ENCODE measurements around the gene PDAP1.
A peak's percentile ranks its signal among the peaks of the same experiment; 100 is the strongest.

PDAP1 gene

GRCh38 chr7:99408379-99409191 is at the start of gene PDAP1, which contains the start of gene BUD31:
Gene PDAP1, minus strand, starts transcription at chr7:99408597. Its CDS starts 49 bp downstream, at chr7:99408548.
Gene BUD31, plus strand, starts transcription at chr7:99408969. Its CDS starts 2,124 bp downstream, at chr7:99411093.
- Histone ChIP-seq H3K9ac (peak within 1 kb of the TSS; percentile 97), H3K27me3 (no peaks in the 10 kb centered on the region), H3K36me3 (peaks cover 62% of the 10 kb centered on the region), H3K27ac (peak within 1 kb of the TSS; percentile 98), H3K4me2 (peak within 1 kb of the TSS; percentile 91), H4K20me1 (peaks cover 70% of the 10 kb centered on the region), H3K9me3 (no peaks in the 10 kb centered on the region), H3K4me1 (peaks cover 36% of the 10 kb centered on the region), H3K4me3 (peak within 1 kb of the TSS; percentile 93)
- TF ChIP-seq Cebpa-rat (IDR thresholded peaks at IDR 0.05) = peak; percentile 100

DNA sequence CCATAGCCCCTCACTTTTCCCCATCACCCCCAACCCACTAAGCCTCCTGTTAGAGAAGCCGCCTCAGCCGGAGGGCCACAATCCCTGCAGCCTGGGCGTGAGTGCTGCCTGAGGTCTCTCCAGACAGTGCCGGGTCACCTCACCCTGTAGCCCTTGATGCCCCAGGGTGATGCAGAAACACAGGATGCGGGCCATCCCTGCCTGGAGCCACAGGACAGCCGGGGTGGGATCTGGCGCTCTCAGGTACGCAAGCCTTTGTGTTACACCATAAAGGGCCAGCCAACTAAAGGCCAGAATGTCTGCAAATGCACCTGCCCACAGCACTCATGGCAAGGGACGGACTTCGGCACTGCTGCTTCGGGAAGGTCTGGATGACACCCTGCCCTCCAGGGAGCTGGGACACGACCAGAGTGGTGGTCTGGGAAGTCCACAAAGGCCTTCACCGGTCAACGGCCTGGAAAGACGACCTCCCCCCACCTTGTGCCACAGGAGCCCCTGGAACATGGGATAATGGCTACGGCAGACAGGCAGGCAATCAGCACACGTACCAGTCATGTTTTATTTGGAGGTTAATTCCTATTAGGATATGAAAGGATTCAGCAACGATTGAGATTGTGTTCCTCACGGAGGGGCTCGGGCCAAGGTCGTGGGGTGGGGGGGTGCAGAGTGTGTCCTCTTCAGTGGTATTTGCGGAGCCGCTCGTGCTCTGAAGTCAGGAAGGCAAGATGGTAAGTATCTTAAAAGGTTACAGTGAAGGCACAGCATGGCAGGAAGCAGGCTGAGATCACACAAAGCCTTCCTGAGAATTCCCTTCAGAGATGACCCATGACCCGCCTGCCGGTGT is 49.5 kb upstream of the PDAP1 start:
- Histone ChIP-seq H3K4me3 (no peak overlapping the region), H3K4me2 (no peak overlapping the region), H3K36me3 (peaks cover 100% of the 10 kb centered on the region), H3K9me3 (no peaks in the 10 kb centered on the region), H3K9ac (peak overlapping the region; percentile 45; the same call in 1 of the 2 replicates), H4K20me1 (peaks cover 100% of the 10 kb centered on the region), H3K4me1 (peaks cover 13% of the 10 kb centered on the region), H3K27me3 (no peaks in the 10 kb centered on the region), H3K27ac (no peak overlapping the region)
- no peak for TF ChIP-seq Cebpa-rat (IDR thresholded peaks at IDR 0.05)

GRCh38 chr7:99457050-99457649 is 48.8 kb upstream of the PDAP1 start:
- Histone ChIP-seq H3K27ac (no peak overlapping the region), H3K9ac (no peak overlapping the region), H3K4me2 (no peak overlapping the region), H3K9me3 (no peaks in the 10 kb centered on the region), H4K20me1 (peaks cover 100% of the 10 kb centered on the region), H3K36me3 (peaks cover 100% of the 10 kb centered on the region), H3K27me3 (no peaks in the 10 kb centered on the region), H3K4me1 (peaks cover 13% of the 10 kb centered on the region), H3K4me3 (no peak overlapping the region)
- no peak for TF ChIP-seq Cebpa-rat (IDR thresholded peaks at IDR 0.05)

DNA sequence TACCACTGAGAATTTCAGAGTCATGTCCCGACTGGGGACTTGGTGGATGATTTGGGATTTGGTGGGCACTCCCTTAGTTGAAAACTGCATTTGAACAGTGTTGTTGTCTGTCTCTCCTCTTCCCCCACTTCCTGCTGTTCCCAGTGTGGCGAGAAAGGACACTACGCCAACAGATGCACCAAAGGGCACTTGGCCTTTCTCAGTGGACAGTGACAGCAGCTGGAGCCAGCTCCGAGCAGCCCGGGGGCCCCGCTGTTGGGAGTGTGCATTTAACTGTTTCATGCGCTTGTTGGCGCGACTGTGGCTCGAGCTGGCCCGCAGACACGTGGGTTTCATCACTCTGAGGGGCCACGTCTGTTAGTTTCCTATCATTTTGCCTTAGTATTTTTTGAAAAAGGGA is 47.9 kb upstream of the PDAP1 start:
- no peak overlapping the region for H3K4me2 ChIP-seq
- no peaks in the 10 kb centered on the region for H3K9me3 ChIP-seq
- H3K9ac ChIP-seq = no peak overlapping the region
- no peak overlapping the region for H3K4me3 ChIP-seq
- no peak overlapping the region for H3K27ac ChIP-seq
- peaks cover 100% of the 10 kb centered on the region for H4K20me1 ChIP-seq
- no peak for TF ChIP-seq Cebpa-rat (IDR thresholded peaks at IDR 0.05)
- no peaks in the 10 kb centered on the region for H3K27me3 ChIP-seq
- H3K36me3 ChIP-seq = peaks cover 100% of the 10 kb centered on the region
- peaks cover 8% of the 10 kb centered on the region for H3K4me1 ChIP-seq

- Histone ChIP-seq H3K9me3 (no peaks in the 10 kb centered on the region), H4K20me1 (peaks cover 100% of the 10 kb centered on the region), H3K4me3 (no peak overlapping the region), H3K4me2 (no peak overlapping the region), H3K36me3 (peaks cover 100% of the 10 kb centered on the region), H3K9ac (no peak overlapping the region), H3K27me3 (no peaks in the 10 kb centered on the region), H3K4me1 (peaks cover 6% of the 10 kb centered on the region), H3K27ac (no peak overlapping the region)
- no peak for TF ChIP-seq Cebpa-rat (IDR thresholded peaks at IDR 0.05)
Measured at GRCh38 chr7:99455874-99456273, 47.5 kb upstream of the PDAP1 start.

- Histone ChIP-seq H4K20me1 (peaks cover 100% of the 10 kb centered on the region), H3K4me1 (no peaks in the 10 kb centered on the region), H3K4me2 (no peak overlapping the region), H3K27me3 (no peaks in the 10 kb centered on the region), H3K4me3 (no peak overlapping the region), H3K9me3 (no peaks in the 10 kb centered on the region), H3K9ac (no peak overlapping the region), H3K27ac (no peak overlapping the region), H3K36me3 (peaks cover 100% of the 10 kb centered on the region)
- no peak for TF ChIP-seq Cebpa-rat (IDR thresholded peaks at IDR 0.05)
Measured at GRCh38 chr7:99453105-99453504, 44.7 kb upstream of the PDAP1 start.

DNA sequence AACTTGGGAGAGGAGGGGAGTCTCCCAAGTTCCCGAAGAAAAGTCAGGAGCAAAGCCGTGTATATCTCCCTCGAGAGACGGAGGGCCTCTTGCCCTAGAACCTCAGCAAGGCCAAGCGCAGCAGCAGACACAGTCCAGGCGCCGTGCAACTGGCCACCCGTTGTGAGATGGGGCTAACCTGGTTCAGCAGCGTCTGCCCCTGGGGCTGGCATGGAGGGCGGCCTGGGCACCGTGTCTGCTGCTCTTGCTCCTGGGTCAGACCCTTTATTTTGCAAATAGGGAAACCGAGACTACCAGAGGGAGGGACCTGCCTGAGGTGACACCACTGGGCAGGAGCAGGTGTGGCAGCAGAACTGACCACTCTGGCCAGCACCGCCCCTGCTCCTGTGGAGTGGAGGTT is 44.1 kb upstream of the PDAP1 start:
- TF ChIP-seq Cebpa-rat (IDR thresholded peaks at IDR 0.05) = no peak
- H4K20me1 ChIP-seq = peaks cover 100% of the 10 kb centered on the region
- H3K36me3 ChIP-seq = peaks cover 100% of the 10 kb centered on the region
- H3K4me3 ChIP-seq = no peak overlapping the region
- no peaks in the 10 kb centered on the region for H3K27me3 ChIP-seq
- no peak overlapping the region for H3K9ac ChIP-seq
- no peaks in the 10 kb centered on the region for H3K9me3 ChIP-seq
- no peaks in the 10 kb centered on the region for H3K4me1 ChIP-seq
- no peak overlapping the region for H3K27ac ChIP-seq
- H3K4me2 ChIP-seq = no peak overlapping the region

- H3K27me3 ChIP-seq = no peaks in the 10 kb centered on the region
- no peaks in the 10 kb centered on the region for H3K9me3 ChIP-seq
- H3K4me2 ChIP-seq = no peak overlapping the region
- no peak overlapping the region for H3K27ac ChIP-seq
- H3K36me3 ChIP-seq = peaks cover 100% of the 10 kb centered on the region
- TF ChIP-seq Cebpa-rat (IDR thresholded peaks at IDR 0.05) = no peak
- no peak overlapping the region for H3K4me3 ChIP-seq
- H3K4me1 ChIP-seq = no peaks in the 10 kb centered on the region
- peaks cover 94% of the 10 kb centered on the region for H4K20me1 ChIP-seq
- H3K9ac ChIP-seq = no peak overlapping the region
Measured at GRCh38 chr7:99451936-99452335, 43.5 kb upstream of the PDAP1 start.

DNA sequence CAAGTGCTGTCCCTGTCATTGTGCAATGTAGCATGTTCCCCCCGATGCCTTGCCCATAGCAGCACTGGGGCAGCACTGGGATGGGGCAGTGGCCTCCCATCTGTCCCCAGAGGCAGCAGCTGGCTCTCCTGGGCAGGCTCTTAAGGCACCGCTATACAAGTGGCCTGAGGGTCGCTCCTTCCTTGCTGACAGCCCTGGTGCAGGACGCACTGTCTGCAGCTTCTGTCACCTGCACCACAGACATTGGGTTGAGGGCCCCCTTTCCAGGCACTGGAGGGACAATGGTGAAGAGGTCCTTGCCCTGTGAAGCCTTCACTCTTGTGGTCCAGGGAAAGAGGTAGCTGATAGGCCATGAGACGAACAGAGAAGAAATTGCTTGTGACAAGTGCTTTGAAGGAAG is 40.9 kb upstream of the PDAP1 start:
- Histone ChIP-seq H3K27ac (no peak overlapping the region), H3K4me3 (no peak overlapping the region), H3K4me1 (no peaks in the 10 kb centered on the region), H4K20me1 (peaks cover 88% of the 10 kb centered on the region), H3K9me3 (no peaks in the 10 kb centered on the region), H3K27me3 (no peaks in the 10 kb centered on the region), H3K9ac (no peak overlapping the region), H3K36me3 (peaks cover 100% of the 10 kb centered on the region), H3K4me2 (no peak overlapping the region)
- no peak for TF ChIP-seq Cebpa-rat (IDR thresholded peaks at IDR 0.05)
